HepG2 (cell line): ENCODE measurements around the gene TRIM58. TPM values are rescaled to one million over a fixed set of nuclear protein-coding genes. Genes with fewer than 3 reads are reported as not detected.

Source experiments
- ATAC-seq: fragments of 200-7000 bp; cut with Tn5 transposase; 3 replicates; pipeline ENCODE4 v1.9.1; 2020; ENCODE audit warnings: mild to moderate bottlenecking, moderate library complexity
- BruUV-seq: library from RNA; stranded (reverse); fragments of 400-500 nt; replicated peaks from 2 replicates; lab custom pipeline; 2021; lab: Mats Ljungman, UMichigan
- CTCF ChIA-PET: fragments of 300-600 bp; formaldehyde crosslinking; extraction: SDS; loops from one replicate; lab custom pipeline; 2021; ENCODE audit warnings: low total read pairs, inconsistent platforms, low intra/inter-chr PET ratio; lab: Yijun Ruan, JAX
- POLR2A ChIA-PET: fragments of 350-600 bp; sonication (Branson Sonifier 250); formaldehyde crosslinking; loops from one replicate; lab custom pipeline; 2020; ENCODE audit warnings: antibody characterized with exemption, inconsistent platforms; lab: Yijun Ruan, JAX
- DNase-seq: peaks from one replicate; pipeline ENCODE4 v3.0.0-alpha.2; 2015; ENCODE audit warnings: low spot score
- FAIRE-seq: peaks from 3 replicates; lab custom pipeline; 2011; peaks lifted over from hg19 to GRCh38; lab: Jason Lieb, UNC
- H2AFZ ChIP-seq: one replicate; pipeline ENCODE4 v1.6.1; 2011; ENCODE audit warnings: low read length, inconsistent platforms
- H3K27ac ChIP-seq: fragments of 300-600 bp; 3 replicates; pipeline ENCODE4 v1.8.0; 2011; ENCODE audit warnings: mixed run types, mild to moderate bottlenecking, mixed read lengths, low read length, inconsistent platforms; ENCODE audit not compliant: insufficient read depth; ENCODE audit errors: extremely low read length
- H3K27me3 ChIP-seq, 2 experiments: fragments of 200-600 bp in 1 of 2; 2 replicates in 1 of 2; 3 replicates in 1 of 2; pipeline versions ENCODE4 v1.6.0 to v1.8.0; 2011; ENCODE audit warnings: low read length in 2 of 2, mild to moderate bottlenecking in 2 of 2, moderate library complexity in 2 of 2, inconsistent platforms in 1 of 2; ENCODE audit not compliant: insufficient read depth in 2 of 2, control insufficient read depth in 1 of 2
- H3K36me3 ChIP-seq, 2 experiments: fragments of 200-600 bp in 1 of 2; replicated peaks in 1 of 2; 2 replicates in 1 of 2; 3 replicates in 1 of 2; pipeline versions ENCODE4 v1.5.1 to v1.8.0; 2011; ENCODE audit warnings: low read length in 2 of 2, inconsistent platforms in 1 of 2; ENCODE audit not compliant: insufficient read depth in 2 of 2, control insufficient read depth in 1 of 2
- H3K4me1 ChIP-seq: 2 replicates; pipeline ENCODE4 v1.5.1; 2012; ENCODE audit warnings: low read length, inconsistent platforms; ENCODE audit not compliant: insufficient read depth
- H3K4me2 ChIP-seq: 2 replicates; pipeline ENCODE4 v1.6.0; 2011; ENCODE audit warnings: low read depth, low read length, inconsistent platforms
- H3K4me3 ChIP-seq, 3 experiments: fragments of 200-600 bp in 1 of 3; sonication (generic), shearing (Covaris generic) in 1 of 3; replicated peaks in 1 of 3; 2 replicates each; pipeline ENCODE4 v1.5.1; 2011 to 2016; ENCODE audit warnings: low read length in 3 of 3, inconsistent platforms in 2 of 3, low read depth in 2 of 3, mild to moderate bottlenecking in 2 of 3, control low read depth in 1 of 3, mixed read lengths in 1 of 3; ENCODE audit not compliant: insufficient read depth in 1 of 3
- H3K79me2 ChIP-seq: one replicate; pipeline ENCODE4 v1.6.1; 2011; ENCODE audit warnings: low read length, inconsistent platforms; ENCODE audit not compliant: insufficient read depth
- H3K9ac ChIP-seq: 2 replicates; pipeline ENCODE4 v1.6.0; 2011; ENCODE audit warnings: mild to moderate bottlenecking, low read depth, low read length, inconsistent platforms; ENCODE audit not compliant: insufficient read depth
- H3K9me3 ChIP-seq: 2 replicates; pipeline ENCODE4 v1.5.1; 2012; ENCODE audit warnings: mild to moderate bottlenecking, low read length
- H4K20me1 ChIP-seq: 2 replicates; pipeline ENCODE4 v1.6.0; 2011; ENCODE audit warnings: inconsistent platforms, mild to moderate bottlenecking, low read length, moderate library complexity; ENCODE audit not compliant: insufficient read depth
- FOSL1 ChIP-seq: sonication (generic); formaldehyde crosslinking; IDR thresholded peaks from 2 replicates; pipeline ENCODE4 v1.9.0; 2021; ENCODE audit warnings: missing genetic modification reagents, borderline replicate concordance
- GTF3A ChIP-seq: sonication (generic); formaldehyde crosslinking; conservative IDR thresholded peaks from 2 replicates; pipeline ENCODE4 v1.4.0; 2020; ENCODE audit warnings: mild to moderate bottlenecking, missing genetic modification reagents
- HNF1B ChIP-seq: sonication (generic); formaldehyde crosslinking; IDR thresholded peaks from 2 replicates; pipeline ENCODE4 v1.5.1; 2020; ENCODE audit warnings: mild to moderate bottlenecking, moderate library complexity, missing genetic modification reagents
- MAFK ChIP-seq, 2 experiments: IDR thresholded peaks in 1 of 2; conservative IDR thresholded peaks in 1 of 2; 2 replicates each; pipeline ENCODE4 v1.6.1; 2011; ENCODE audit warnings: improper control_type of control experiment in 2 of 2, low read length in 2 of 2
- ZBTB25 ChIP-seq: IDR thresholded peaks from 2 replicates; pipeline ENCODE4 v1.6.1; 2018; ENCODE audit warnings: missing genetic modification reagents
- ZBTB38 ChIP-seq: sonication (generic); formaldehyde crosslinking; IDR thresholded peaks from 2 replicates; pipeline ENCODE4 v1.5.1; 2020; ENCODE audit warnings: mild to moderate bottlenecking, missing genetic modification reagents
- ZSCAN22 ChIP-seq: sonication (generic); formaldehyde crosslinking; IDR thresholded peaks from 2 replicates; pipeline ENCODE4 v1.4.0; 2020; ENCODE audit warnings: mild to moderate bottlenecking, missing genetic modification reagents
- WGBS: methylation state at CpG from one replicate; pipeline ENCODE4 v1.1.6; 2017; ENCODE audit warnings: low lambda C conversion rate; 5-methylcytosine and 5-hydroxymethylcytosine counted together
- in situ Hi-C: cut with HindIII; loops from 2 replicates; pipeline ENCODE4 v1.10.0; 2017; ENCODE audit warnings: low pct_unique_long_range_greater_than_20kb; ENCODE audit not compliant: extremely low pct_ligation_motif_present
- intact Hi-C: fragments of 100-400 bp; cut with micrococcal nuclease; formaldehyde crosslinking; loops from one replicate; pipeline ENCODE4 v1.10.0; 2022; ENCODE audit not compliant: unreplicated experiment
- polyA plus RNA-seq, 8 experiments: library from polyadenylated mRNA; depleted of rRNA in 3 of 8; stranded (reverse) in 7 of 8; unstranded in 1 of 8; fragments of >200 nt; fragmentation: Illumina TruSeq in 4 of 8; extraction: Trizol in 4 of 8; gene quantifications; 2 replicates each; pipeline versions ENCODE4 v1.2.1 to v1.2.3, GENCODE V29; 2011 to 2016; ENCODE audit warnings: low read depth in 4 of 8, missing spikeins in 1 of 8, mixed read lengths in 1 of 8; ENCODE audit not compliant: insufficient read depth in 1 of 8
- total RNA-seq, 5 experiments: library from RNA; depleted of rRNA; stranded (reverse); fragments of >200 nt; fragmentation: Illumina TruSeq; extraction: Trizol; gene quantifications; 2 replicates each; pipeline ENCODE4 v1.2.3, GENCODE V29; 2016; ENCODE audit warnings: low read depth in 1 of 5

The TRIM58 gene
- total and polyA plus RNA-seq, 2 of the 13 experiments (the other 11 are each of a cell fraction or from before 2014, with no cell fraction given), result not detected

- no peak for FAIRE-seq
Measured at GRCh38 chr1:247855911-247856310, 1.1 kb upstream of the TRIM58 start.

More at GRCh38 chr1:247855911-247856310, 1.1 kb upstream of the TRIM58 start:
- DNase-seq (no peak), ATAC-seq (no peak)
- no peak overlapping the region for H3K9ac ChIP-seq
- no peaks in the 10 kb centered on the region for H3K79me2 ChIP-seq
- TF ChIP-seq MAFK (conservative IDR thresholded peaks at IDR 0.05 in 1 of 2, IDR thresholded peaks at IDR 0.05 in 1 of 2; ENCODE audit: low read length in 2 of 2), result no peak
- no peak for TF ChIP-seq GTF3A (CRISPR knock-in tag)
- TF ChIP-seq HNF1B (CRISPR knock-in tag), result no peak
- TF ChIP-seq FOSL1 (CRISPR knock-in tag), result no peak
- TF ChIP-seq ZBTB38 (CRISPR knock-in tag), result no peak
- no peak for TF ChIP-seq ZSCAN22 (CRISPR knock-in tag)
- TF ChIP-seq ZBTB25 (CRISPR knock-in tag), result no peak
- POLR2A ChIA-PET, result no interaction called here
- intact Hi-C loops (no loop called here), in situ Hi-C loops (no loop called here)
- whole genome bisulfite sequencing, result 15% methylated on average over 4 of the region's 4 CpGs
- no peak overlapping the region for H3K27ac ChIP-seq
- H3K9me3 ChIP-seq, result no peaks in the 10 kb centered on the region
- no peaks in the 10 kb centered on the region for H3K4me1 ChIP-seq
- BruUV-seq, result no TSS peak
- H3K27me3 ChIP-seq, result no peaks in the 10 kb centered on the region; a peak in 2 of 5 replicates
- no peaks in the 10 kb centered on the region for H4K20me1 ChIP-seq
- no peak overlapping the region for H2AFZ ChIP-seq
- no peaks in the 10 kb centered on the region for H3K36me3 ChIP-seq
- CTCF ChIA-PET, result no interaction called here
- no peak overlapping the region for H3K4me2 ChIP-seq
- H3K4me3 ChIP-seq, result no peak overlapping the region
